Stimulated activated CD4-positive, alpha-beta T cell treated with anti-CD3 and anti-CD28 coated beads, Interleukin-1b, Interleukin-23, amount 100 ng/mL, for 24 hours (primary cell): ENCODE measurements around the gene CD7.
A peak's percentile ranks its signal among the peaks of the same experiment; 100 is the strongest.

Experiments used
- DNase-seq, 4 experiments: peaks; one replicate each; pipeline ENCODE4 v3.0.0-alpha.2; 2020; ENCODE audit warnings: low read depth in 4 of 4, low spot score in 1 of 4

Gene CD7

DNA sequence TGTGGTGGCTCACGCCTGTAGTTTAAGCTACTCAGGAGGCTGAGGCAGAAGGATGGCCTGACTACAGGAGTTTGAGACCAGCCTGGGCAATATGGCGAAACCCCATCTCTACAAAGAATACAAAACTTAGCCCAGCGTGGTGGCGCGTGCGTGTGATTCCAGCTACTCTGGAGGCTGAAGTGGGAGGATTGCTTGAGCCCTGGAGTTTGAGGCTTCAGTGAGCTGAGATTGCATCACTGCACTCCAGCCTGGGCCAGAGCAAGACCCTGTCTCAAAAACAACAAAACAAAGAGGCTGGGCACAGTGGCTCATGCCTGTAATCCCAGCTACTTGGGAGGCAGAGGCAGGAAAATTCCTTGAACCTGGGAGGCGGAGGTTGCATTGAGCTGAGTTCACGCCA, 36.9 kb downstream of the CD7 start:
- DNase-seq = no peak

DNA sequence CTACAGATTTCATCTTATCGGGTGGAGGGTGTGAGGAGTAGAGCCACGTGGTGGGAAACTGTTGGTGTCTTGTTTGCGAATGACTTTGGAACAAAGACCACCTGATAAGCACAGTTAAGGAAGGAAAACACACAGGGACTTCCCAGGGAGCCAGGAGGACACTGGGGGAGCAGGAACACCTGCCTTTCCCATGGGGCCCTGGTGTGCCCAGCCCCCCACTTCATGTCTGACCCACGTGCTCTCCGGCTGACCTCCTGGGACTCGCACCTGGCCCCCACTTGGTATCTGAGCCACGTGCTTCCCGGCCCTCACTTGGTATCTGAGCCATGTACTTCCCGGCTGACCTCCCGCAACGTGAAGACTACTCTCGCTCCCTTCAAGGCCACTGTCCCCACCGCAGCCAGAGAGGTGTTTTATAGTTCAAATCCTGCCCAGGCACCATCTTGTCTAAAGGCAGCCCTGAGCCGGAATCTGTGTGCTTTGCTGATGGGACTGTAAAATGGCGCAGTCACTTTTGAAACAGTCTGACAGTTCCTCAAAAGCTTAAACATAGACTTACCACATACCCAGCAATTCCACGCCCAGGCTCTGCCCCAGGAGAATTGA, 38.5 kb downstream of the CD7 start:
- no peak for DNase-seq

DNA sequence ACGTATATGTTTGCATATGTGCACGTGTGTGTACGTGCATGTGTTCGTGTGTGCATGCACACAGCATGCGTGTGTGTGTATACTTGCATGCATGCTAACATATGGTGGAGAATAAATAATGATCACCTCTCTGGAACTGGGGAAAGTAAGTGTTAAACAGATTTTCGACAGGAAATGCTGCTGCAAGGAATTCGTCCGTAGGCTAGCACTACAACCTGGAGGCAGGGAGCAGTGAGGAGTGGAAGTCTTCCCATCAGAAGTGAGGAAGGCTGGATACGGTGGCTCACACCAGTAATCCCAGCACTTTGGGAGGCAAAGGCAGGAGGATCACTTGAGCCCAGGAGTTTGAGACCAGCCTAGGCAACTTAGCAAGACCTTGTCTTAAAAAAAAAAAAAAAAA, 39.1 kb downstream of the CD7 start:
- no peak for DNase-seq

DNA sequence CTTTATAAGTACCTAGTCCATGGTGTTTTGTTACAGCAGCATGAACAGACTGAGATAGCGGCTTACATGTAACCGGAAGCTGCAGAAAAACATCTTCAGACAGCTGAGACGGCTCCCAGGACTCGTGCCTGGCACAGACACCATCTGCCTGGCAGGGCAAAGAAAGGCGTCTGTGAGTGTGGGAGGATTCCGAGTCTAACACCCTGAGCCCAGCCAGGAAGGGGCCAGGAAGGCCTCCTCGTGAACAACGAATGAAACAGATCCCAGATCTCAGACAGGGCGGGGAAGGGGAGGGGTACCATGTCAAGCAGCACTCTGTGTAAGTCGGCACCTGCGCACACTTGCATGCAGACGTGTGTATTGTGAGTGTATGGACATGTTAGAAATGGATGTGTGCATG, 39.6 kb downstream of the CD7 start:
- no peak for DNase-seq

DNA sequence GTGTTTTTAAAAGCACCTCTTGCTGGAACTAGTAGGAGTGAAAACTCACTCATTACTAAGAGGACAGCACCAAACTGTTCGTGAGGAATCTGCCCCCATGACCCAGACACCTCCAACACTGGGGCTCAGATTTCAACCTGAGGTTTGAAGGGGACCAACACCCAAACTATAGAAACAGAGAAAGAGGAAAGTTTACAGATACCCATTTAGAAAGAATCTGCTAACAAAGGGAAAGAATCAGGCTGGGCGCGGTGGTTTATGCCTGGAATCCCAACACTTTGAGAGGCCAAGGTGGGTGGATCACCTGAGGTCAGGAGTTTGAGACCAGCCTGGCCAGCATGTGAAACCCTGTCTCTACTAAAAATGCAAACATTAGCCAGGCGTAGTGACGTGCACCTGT, 40.5 kb downstream of the CD7 start:
- no peak for DNase-seq

DNA sequence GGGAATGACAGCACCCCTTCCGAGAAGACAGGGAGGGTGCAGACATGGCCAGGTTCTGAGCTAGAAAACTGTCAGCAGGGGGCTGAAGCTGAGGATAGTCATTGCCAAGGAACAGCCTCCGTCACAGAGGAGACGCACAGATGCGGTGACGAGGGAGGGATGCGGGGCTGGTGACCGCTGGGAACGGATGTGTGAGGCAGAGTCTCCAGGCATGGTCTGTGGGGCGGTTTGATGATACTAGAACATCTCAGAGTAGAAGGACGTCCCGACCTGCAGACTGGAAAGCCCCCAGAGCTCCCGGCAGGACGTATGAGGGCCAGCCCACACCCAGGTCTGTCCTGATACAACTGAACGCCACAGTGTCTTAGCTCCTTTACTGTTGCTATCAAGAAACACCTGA, 42.1 kb downstream of the CD7 start:
- DNase-seq = no peak

DNA sequence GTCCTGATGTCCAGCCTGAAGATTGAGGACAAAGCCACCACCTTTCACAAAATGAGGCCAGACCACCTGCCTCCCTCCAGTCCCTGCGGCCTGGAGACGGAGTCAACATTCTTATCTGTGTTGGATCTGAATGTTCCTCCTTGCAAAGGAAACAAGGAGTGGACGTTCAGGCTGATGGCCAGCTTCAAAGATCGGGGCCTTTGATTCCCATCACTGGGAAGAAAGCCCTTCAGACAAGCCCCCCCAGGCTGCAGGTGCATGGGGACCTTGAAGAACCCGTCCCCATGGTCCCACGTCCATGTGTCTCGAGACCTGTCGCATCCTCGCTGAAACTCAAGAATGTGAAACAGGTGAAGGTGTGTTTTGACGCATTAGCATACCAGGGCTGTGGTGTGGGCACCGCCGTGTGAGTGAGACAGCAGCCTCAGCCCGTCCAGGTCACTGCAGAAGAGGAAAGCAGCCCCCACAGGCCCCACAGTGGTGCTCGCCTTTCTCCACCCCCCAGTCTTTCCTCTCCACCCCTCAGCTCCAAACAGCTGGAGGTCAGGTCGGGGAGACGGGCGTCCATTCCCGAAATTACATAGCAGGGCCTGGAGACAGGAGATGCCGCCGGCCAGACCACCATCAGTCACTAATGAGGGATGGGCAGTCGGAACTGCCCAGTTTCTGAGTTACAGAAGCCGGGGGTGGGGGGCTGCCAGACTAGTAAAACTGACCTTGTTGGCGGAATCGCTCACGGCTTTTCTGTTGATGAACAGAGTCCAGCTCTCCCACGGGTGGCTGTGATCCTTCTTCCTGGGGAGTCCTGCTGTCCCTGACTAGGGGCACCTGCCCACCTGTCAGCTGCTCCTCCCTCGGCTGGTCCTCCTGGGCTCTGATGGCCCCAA, 43.0 kb downstream of the CD7 start:
- DNase-seq = no peak

DNA sequence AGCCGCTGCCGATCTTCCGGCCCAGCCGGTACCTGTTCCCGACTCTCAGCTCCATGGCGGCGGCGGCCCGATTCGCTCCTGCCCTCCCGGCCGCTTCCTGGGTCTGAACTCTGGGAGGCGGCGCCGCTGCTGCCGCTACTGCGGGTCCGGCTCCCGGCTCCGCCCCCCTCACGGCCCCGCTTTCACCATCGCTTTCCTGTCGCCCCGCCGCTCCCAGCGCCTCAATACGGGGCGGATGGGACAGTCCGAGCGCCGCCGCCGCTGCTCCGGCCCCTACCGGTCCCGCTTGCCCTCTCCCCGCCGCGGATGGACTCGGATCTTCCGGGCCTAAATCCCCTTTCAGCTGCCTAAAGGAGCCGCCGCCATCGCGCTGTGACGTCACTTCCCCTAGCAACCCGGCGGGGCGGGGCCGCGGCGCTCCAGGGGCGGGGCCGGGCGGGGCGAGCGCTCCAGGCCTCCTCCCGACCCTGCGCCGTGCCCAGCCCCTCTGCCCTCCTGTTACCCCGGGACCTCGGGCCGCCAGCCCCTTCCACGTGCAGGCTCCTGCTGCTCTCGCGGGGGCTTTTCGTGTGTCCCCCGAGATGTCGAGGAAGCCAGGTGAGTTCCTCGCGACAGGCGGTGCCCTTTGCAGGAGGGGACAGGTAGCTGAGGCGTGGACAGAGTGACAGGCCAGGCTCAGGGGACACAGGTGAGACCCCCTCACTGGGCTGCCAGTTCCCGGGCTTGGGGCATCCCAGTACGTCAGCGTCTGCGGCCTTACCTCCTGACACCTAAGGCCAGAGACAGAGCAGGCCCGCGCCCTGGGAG, 43.9 kb downstream of the CD7 start, which contains the start of gene CSNK1D:
Gene CSNK1D (minus strand): TSS at position 374 of the 807 bp plus-strand sequence. CDS start 319 bp downstream, at position 55.
- DNase-seq = peak; percentile 79 to 91 (median 90)

DNA sequence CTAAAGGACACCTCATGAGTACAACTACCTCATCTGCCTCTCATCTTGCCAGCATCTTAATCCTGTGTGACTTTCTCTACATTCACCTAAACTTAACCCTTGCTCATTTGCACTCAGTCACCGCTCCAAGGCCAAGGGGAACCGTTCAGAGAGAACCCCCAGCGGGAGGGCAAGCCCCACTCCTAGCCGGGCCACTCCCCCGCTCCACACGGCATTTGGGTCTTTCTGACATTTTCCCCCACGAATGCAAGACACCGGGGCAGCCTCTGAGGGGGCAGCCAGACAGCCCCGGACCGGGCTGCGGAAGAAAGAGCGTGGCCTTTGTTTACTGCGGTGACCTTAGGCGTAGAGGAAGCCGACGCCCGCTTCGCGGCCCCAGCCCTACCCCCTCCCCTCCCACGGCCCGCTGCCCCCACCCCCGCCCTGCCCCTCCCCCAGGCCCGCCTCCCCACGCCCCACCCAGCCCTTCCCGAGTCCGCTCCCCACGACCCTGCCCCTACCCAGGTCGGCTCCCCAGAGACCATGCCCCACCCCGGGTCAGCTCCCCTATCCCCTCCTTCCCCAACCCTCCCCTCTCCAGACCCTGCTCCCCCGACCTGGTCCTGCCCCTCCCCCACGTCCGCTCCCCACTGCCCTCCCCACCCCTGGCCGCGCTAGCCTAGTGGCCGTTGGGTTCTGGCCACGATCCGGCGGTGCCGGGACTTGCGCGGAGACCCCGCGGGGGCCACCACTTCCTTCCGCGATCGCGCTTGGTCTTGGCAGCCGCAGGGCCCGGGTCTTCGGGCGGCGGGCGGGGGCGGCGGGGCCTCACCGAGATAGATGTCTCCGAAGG, 44.7 kb downstream of the CD7 start:
- DNase-seq = peak in 1 of 4 experiments; percentile 19

DNA sequence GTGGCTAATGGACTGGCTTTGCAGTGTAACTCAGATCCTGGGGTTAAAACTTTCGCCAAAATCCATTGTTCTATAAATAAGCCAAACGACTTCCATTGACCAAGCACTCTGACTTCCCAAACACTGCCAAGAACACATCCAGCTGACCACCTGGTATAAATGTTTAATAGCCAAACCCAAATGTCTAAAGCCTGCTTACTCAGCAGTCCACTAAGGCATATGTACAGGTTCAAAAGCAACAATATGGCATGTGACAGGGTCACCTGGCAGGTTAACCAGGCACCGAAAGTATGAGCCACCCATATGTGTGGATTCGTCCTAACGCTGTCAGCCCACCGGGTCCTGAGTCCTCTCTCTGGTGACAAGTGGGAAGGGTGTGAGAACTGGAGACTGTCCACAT, 46.0 kb downstream of the CD7 start:
- DNase-seq = no peak

DNA sequence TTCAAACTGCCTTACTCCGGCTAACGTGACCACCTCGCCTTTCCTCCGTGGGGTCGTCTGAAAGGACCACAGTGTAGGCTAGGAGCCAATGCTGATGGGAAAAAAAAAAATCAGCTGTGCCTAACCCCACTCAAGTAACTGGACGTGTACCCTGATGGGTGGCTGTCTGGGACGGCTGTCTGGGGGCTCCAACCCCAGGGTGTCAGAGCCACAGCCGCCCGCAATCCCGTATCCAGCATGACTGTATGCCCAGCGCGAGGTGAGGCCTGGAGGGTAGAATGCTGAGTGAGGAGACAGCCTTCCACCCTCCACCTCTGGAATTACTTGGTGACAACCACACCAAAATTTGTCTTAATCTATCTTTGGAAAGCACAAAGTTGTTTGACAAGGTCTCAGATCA, 46.8 kb downstream of the CD7 start:
- DNase-seq = no peak

DNA sequence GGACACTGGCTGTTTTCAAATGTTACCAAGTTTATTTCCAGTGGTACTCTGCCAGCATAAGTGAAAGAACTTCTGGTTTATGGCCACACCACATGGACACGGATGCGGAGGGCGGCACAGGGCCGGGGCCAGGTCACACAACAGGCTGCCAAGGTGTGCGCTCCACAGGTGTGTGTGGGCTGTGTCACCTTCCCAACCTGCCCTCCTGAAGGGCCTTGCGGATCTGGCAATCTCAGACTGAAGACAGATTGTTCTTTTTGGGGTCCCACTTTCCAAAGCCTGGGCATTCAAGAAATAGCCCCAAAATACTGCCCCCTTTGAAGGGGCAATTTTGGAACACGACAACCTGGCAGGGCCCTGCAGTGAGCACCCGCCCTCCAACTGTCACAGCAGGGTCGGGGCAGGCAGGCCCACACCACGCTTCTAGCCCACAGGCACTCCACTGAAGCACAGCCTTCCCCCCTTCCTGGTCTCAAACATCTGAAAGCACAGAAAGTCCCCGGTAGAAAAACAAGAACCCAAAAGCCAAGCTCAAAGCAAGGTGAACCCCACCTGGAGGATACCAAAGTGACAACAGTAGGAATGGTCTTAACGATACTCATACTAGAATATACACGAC, 47.4 kb downstream of the CD7 start:
- no peak for DNase-seq

DNA sequence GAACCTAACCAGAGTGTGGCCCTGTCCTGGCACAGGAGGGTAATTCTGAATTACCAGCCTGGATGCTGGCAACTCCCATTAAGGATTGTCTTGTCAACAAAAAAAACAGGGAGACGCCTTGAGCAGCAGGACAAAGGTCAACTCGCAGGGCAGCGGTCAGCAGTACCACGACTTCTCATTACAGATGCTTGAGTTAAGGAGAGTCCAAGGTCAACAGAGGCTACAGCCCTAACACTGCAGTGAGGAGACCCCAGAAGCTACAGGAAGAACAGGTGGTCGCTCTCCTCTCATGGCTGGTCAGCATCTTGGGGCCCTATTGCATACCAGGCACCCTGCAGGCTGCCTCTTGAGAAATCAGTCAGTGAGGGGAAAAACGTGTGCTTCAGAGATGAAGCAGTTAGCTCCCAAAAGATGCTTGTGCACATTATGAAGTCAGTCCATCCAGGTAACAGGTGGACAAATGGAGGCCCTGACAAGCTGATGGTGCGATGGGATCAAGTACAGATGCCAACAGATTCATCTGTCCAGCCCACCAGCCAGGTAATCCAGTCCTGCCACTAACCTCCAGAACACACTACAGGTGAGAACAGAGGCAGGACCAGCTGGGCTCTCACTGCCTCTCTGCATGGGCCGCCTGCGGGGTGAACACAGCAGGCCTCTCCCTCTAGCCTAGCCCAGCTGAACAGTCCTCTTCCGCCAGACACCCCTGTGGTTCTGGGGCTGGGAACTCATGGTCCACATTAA, 48.1 kb downstream of the CD7 start:
- no peak for DNase-seq

DNA sequence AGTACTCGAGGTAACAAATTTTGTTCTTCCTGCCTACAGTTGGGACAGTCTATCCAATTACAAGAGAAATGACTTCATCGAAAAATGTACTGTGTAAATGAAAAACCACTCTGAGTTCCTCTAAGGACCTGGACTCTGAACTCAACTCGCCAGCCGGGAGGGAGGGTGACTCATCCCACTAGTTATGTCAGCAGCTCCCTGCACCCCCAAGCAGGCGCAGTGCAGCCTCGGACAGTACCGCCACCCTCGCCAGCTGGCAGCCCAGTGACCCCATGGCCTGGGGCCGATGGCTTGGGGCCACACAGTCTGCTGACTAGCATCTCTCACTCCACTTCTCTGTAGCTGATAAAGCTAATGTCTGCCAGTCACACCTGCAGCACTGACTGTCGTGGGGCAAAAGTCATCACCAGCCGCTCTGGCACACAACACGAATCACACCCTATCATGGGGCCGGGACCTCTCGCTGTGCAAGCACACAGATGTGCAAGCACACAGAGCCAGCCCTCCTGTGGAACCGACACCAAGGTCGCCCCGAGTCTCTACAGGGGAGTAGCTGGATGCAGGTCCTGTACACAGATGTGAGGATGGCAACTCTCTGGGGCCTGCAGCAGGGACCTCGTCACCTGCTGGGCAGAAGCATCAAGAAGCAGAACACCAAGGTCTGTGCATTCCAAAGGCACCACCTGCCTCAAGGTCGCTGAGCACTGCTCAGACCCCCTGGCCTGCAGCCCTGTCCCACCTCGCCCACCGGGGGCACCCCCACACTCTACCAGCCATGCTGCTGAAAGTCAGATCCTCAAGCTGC, 49.6 kb downstream of the CD7 start:
- peak in 1 of 4 experiments; percentile 34 for DNase-seq

DNA sequence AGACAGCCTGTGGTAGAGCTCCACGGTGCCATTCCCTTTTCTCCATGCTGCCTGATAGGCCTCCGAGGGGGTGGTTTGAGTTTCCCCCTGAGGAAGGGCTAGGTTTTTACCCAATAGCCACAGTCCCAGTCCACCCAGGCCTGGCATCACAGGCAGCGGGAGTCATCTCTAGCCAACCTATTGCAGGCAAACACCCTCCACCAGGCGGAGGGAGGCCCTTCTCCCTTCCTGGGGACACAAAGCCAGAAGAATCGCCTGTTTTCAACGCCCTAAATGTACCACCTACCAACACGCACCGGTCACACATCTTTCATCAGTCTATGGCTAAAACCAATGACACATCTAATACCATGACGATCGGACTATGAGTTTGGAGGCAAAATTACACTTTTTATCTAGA, 51.3 kb downstream of the CD7 start:
- no peak for DNase-seq
